A673 (cell line): ENCODE data around the gene DENND1A. TPM values are rescaled to one million over a fixed set of nuclear protein-coding genes. Genes with fewer than 3 reads are reported as not detected.

ENCODE experiments used
- BruUV-seq: library from RNA; stranded (reverse); fragments of 400-500 nt; replicated peaks from 2 replicates; lab custom pipeline; 2021; lab: Mats Ljungman, UMichigan
- CTCF ChIA-PET: fragments of 300-600 bp; sonication (Branson Sonifier 250); formaldehyde crosslinking; loops from one replicate; lab custom pipeline; 2022; ENCODE audit warnings: antibody characterized with exemption; lab: Charles Lee
- POLR2A ChIA-PET: fragments of 300-600 bp; sonication (Branson Sonifier 250); formaldehyde crosslinking; loops from one replicate; lab custom pipeline; 2022; ENCODE audit warnings: antibody characterized with exemption; ENCODE audit not compliant: low non-redundant PET; lab: Charles Lee
- DNase-seq: peaks from one replicate; pipeline ENCODE4 v3.0.0-alpha.2; 2015; ENCODE audit warnings: low spot score
- H3K27ac ChIP-seq: fragments of 200-600 bp; sonication (generic); 2 replicates; pipeline ENCODE4 v1.5.1; 2016; ENCODE audit warnings: mixed run types, low read depth, mild to moderate bottlenecking, mixed read lengths, antibody characterized with exemption, low read length; ENCODE audit not compliant: poor library complexity, severe bottlenecking
- H3K27me3 ChIP-seq: fragments of 200-600 bp; sonication (generic); replicated peaks from 2 replicates; pipeline ENCODE4 v1.6.1; 2017; ENCODE audit warnings: mixed run types, low read depth, mild to moderate bottlenecking, mixed read lengths, antibody characterized with exemption, low read length; ENCODE audit not compliant: insufficient read depth, poor library complexity
- H3K36me3 ChIP-seq: fragments of 200-600 bp; sonication (generic); 2 replicates; pipeline ENCODE4 v1.6.1; 2016; ENCODE audit warnings: mixed run types, mild to moderate bottlenecking, mixed read lengths, antibody characterized with exemption, low read length; ENCODE audit not compliant: insufficient read depth, poor library complexity, severe bottlenecking
- H3K4me1 ChIP-seq: fragments of 200-600 bp; sonication (generic); 2 replicates; pipeline ENCODE4 v1.6.1; 2017; ENCODE audit warnings: mixed run types, mild to moderate bottlenecking, mixed read lengths, antibody characterized with exemption, low read length; ENCODE audit not compliant: insufficient read depth, poor library complexity, severe bottlenecking
- H3K4me3 ChIP-seq: fragments of 200-600 bp; sonication (generic); 2 replicates; pipeline ENCODE4 v1.5.1; 2016; ENCODE audit warnings: low read depth, mixed run types, mild to moderate bottlenecking, mixed read lengths, low read length; ENCODE audit not compliant: poor library complexity, severe bottlenecking
- H3K9me3 ChIP-seq: fragments of 200-600 bp; sonication (generic); 2 replicates; pipeline ENCODE4 v1.6.1; 2016; ENCODE audit warnings: mixed run types, low read depth, mild to moderate bottlenecking, mixed read lengths, antibody characterized with exemption, low read length; ENCODE audit not compliant: poor library complexity, severe bottlenecking
- EZH2 ChIP-seq: fragments of 200-600 bp; sonication (generic); IDR thresholded peaks from 2 replicates; pipeline ENCODE4 v1.6.1; 2017; ENCODE audit warnings: borderline replicate concordance, low read depth, mild to moderate bottlenecking, mixed read lengths, antibody characterized with exemption, low read length; ENCODE audit not compliant: poor library complexity, severe bottlenecking
- intact Hi-C: fragments of 100-400 bp; cut with micrococcal nuclease; formaldehyde crosslinking; loops from one replicate; pipeline ENCODE4 v1.10.0; 2022; ENCODE audit not compliant: unreplicated experiment
- total RNA-seq: library from RNA; stranded (reverse); gene quantifications from 2 replicates; pipeline ENCODE4 v1.2.3, GENCODE V29; 2021
- TF ChIP-seq, protein P1 (sequence below): fragments of 300-800, 200-600 bp; sonication (generic); conservative IDR thresholded peaks from 2 replicates; pipeline ENCODE4 v1.5.1; 2017; ENCODE audit warnings: low read depth, mild to moderate bottlenecking, antibody characterized with exemption, low read length, moderate library complexity, mixed read lengths

The DENND1A gene
- total RNA-seq, 1 experiment from 2014 or later, result 12.0 TPM

DNA sequence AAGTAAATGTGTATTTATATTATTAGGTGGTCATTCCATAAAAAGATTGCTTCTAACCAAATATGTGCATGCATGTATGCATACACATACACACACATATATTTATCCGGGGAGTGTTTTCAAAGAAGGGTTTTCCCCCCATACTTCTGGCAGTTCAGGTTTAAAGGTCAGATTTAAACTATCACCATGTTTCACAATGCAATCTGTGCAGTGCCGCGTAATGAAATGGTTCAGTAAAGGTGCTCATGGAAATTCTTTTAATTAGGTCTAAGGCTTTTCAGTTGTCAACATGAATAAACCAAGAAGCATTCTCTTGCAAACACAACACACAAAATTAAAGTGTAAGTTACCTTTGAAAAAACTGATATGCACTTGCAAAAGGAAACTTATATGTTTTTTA, 362.9 kb downstream of the DENND1A start:
- Histone ChIP-seq H3K9me3 (no peaks in the 10 kb centered on the region), H3K36me3 (no peaks in the 10 kb centered on the region), H3K4me3 (no peak overlapping the region), H3K27me3 (no peaks in the 10 kb centered on the region), H3K27ac (no peak overlapping the region), H3K4me1 (peaks cover 23% of the 10 kb centered on the region)
- DNase-seq, result no peak
- POLR2A ChIA-PET, result no interaction called here
- TF ChIP-seq EZH2, result no peak
- TF ChIP-seq, protein P1, sequence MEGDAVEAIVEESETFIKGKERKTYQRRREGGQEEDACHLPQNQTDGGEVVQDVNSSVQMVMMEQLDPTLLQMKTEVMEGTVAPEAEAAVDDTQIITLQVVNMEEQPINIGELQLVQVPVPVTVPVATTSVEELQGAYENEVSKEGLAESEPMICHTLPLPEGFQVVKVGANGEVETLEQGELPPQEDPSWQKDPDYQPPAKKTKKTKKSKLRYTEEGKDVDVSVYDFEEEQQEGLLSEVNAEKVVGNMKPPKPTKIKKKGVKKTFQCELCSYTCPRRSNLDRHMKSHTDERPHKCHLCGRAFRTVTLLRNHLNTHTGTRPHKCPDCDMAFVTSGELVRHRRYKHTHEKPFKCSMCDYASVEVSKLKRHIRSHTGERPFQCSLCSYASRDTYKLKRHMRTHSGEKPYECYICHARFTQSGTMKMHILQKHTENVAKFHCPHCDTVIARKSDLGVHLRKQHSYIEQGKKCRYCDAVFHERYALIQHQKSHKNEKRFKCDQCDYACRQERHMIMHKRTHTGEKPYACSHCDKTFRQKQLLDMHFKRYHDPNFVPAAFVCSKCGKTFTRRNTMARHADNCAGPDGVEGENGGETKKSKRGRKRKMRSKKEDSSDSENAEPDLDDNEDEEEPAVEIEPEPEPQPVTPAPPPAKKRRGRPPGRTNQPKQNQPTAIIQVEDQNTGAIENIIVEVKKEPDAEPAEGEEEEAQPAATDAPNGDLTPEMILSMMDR, result no peak
- intact Hi-C loops, result no loop called here
- BruUV-seq, result no TSS peak
- CTCF ChIA-PET, result no interaction called here

DNA sequence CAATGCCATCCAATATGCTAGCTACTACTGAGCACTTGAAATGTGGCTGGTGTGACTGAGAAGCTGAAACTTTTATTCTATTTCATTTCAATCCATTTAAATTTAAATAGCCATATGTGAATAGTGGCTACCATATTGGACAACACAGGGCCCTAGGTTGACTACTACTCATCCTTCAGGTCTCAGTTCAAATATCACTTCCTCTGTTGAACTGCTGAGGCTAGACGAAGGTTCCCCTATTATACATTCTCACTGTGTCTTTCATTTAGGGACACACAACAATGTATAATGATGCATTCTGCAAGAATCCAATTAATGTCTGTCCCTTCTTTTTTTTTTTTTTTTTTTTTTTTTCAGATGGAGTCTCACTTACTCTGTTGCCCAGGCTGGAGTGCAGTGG, 365.3 kb downstream of the DENND1A start:
- no peak for DNase-seq
- intact Hi-C loops, result no loop called here
- H3K27me3 ChIP-seq, result no peaks in the 10 kb centered on the region
- ChIA-PET CTCF (no interaction called here), POLR2A (no interaction called here)
- no peaks in the 10 kb centered on the region for H3K9me3 ChIP-seq
- no peak overlapping the region for H3K27ac ChIP-seq
- BruUV-seq, result no TSS peak
- TF ChIP-seq EZH2, result no peak
- TF ChIP-seq, protein P1, result no peak
- no peaks in the 10 kb centered on the region for H3K36me3 ChIP-seq
- peaks cover 20% of the 10 kb centered on the region for H3K4me1 ChIP-seq
- no peak overlapping the region for H3K4me3 ChIP-seq

DNA sequence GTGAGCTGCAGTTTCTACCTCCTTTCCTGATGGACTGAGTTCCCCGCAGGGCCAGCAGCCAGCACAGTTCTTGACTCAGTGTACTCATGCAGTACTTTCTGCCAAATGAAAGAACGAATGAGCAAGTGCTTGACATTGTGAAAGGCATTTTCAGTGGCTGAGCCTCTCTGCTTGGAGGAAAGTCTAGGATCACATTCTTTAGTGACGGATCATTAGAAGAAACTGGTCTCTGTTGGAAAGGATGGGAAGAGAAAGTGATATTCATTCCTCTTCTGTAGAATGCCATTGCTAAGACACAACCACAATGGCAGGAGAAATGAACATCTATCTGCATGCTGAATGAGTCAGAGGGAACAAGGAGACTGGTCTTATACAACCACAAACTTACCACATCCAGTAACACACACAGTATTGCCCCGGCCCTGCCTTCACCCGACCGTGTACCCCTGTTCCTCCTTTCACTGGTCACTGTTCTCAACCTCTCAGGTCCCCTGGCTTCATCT, 367.0 kb downstream of the DENND1A start:
- no peaks in the 10 kb centered on the region for H3K9me3 ChIP-seq
- no peak for DNase-seq
- CTCF ChIA-PET, result no interaction called here
- TF ChIP-seq EZH2, result no peak
- TF ChIP-seq, protein P1, result no peak
- BruUV-seq, result no TSS peak
- intact Hi-C loops, result no loop called here
- H3K27me3 ChIP-seq, result no peaks in the 10 kb centered on the region
- H3K4me1 ChIP-seq, result peaks cover 4% of the 10 kb centered on the region
- no peak overlapping the region for H3K4me3 ChIP-seq
- H3K36me3 ChIP-seq, result no peaks in the 10 kb centered on the region
- POLR2A ChIA-PET, result no interaction called here
- no peak overlapping the region for H3K27ac ChIP-seq
